Measurements from ENCODE around the gene TMEM208. TPM values are rescaled to one million over a fixed set of nuclear protein-coding genes. Genes with fewer than 3 reads are reported as not detected.

The TMEM208 gene
- polyA plus RNA-seq, 1 of the 3 experiments (the other 2 are of a cell fraction), result 98.2 TPM

DNA sequence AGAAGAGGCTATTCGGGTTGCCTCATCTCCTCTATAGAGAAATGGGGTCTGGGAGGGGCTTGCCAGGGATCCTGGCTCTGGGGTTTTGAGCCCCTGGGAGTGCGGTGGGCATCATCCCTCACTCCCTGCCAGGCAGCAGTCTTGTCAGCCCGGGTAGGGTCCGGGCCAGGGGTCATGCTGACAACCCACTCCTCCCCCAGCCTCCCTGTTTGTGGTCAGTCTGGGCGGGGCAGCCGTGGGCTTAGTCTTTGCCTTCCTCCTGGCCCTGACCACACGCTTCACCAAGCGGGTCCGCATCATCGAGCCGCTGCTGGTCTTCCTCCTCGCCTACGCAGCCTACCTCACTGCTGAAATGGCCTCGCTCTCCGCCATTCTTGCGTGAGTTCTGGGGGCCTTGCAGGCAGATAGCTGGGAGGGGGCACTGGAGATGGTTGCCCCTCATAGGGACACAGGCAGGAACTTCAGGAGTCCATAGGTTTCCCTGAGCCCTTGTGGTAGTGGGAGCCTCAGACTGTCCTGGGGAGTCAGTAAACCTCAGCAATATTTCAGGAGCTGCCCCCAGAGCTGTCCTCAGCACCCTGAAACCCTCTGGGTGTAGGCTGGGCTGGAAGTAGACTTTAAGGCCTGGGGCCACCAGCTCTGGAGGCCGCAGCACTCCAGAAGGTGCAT, 28.8 kb downstream of the TMEM208 start:
- H2AFZ ChIP-seq (ENCODE audit: low read depth), result no peak overlapping the region
- peaks cover 0 to 10% of the 10 kb centered on the region in 2 experiments; a peak in 1 of 4 replicates for H3K4me1 ChIP-seq (ENCODE audit: control insufficient read depth in 1 of 2, insufficient read depth in 2 of 2, low read depth in 1 of 2, low read length in 1 of 2)
- H3K9ac ChIP-seq, result no peak overlapping the region
- no peaks in the 10 kb centered on the region for H3K9me2 ChIP-seq
- DNase-seq, result no peak
- H4K20me1 ChIP-seq (ENCODE audit: insufficient read depth), result no peaks in the 10 kb centered on the region
- no peak overlapping the region for H3K27ac ChIP-seq (ENCODE audit: low read depth in 2 of 2, low read length in 1 of 2)
- ChIA-PET CTCF (no interaction called here), POLR2A (no interaction called here)
- no peak overlapping the region for H3K4me2 ChIP-seq
- H3K4me3 ChIP-seq (ENCODE audit: low read depth in 2 of 2, low read length in 1 of 2), result no peak overlapping the region
- no peaks in the 10 kb centered on the region for H3K27me3 ChIP-seq (ENCODE audit: insufficient read depth)
- H3F3A ChIP-seq (replicated peaks; ENCODE audit: insufficient read depth), result peaks cover 4% of the 10 kb centered on the region
- 95% methylated on average over 14 of the region's 17 CpGs for WGBS (ENCODE audit: low lambda C conversion rate)
- H3K79me2 ChIP-seq (ENCODE audit: insufficient read depth), result no peaks in the 10 kb centered on the region
- H3K36me3 ChIP-seq (replicated peaks in 1 of 2; ENCODE audit: control insufficient read depth in 1 of 2, insufficient read depth in 2 of 2, low read length in 1 of 2), result no peaks in the 10 kb centered on the region
- H3K9me3 ChIP-seq, result no peaks in the 10 kb centered on the region
- TF ChIP-seq IRF3 (IDR thresholded peaks at IDR 0.05; ENCODE audit: low read depth, low read length) (no peak), REST (IDR thresholded peaks at IDR 0.05; ENCODE audit: low read depth, low read length) (no peak)

- Histone ChIP-seq H4K20me1 (ENCODE audit: insufficient read depth) (no peaks in the 10 kb centered on the region), H2AFZ (ENCODE audit: low read depth) (no peak overlapping the region), H3K27me3 (ENCODE audit: insufficient read depth) (no peaks in the 10 kb centered on the region), H3K9me3 (no peaks in the 10 kb centered on the region), H3K4me2 (no peak overlapping the region), H3K27ac (ENCODE audit: low read depth in 2 of 2, low read length in 1 of 2) (no peak overlapping the region), H3F3A (replicated peaks; ENCODE audit: insufficient read depth) (no peaks in the 10 kb centered on the region), H3K4me1 (ENCODE audit: control insufficient read depth in 1 of 2, insufficient read depth in 2 of 2, low read depth in 1 of 2, low read length in 1 of 2) (peaks cover 0 to 14% of the 10 kb centered on the region in 2 experiments; a peak in 1 of 4 replicates), H3K4me3 (ENCODE audit: low read depth in 2 of 2, low read length in 1 of 2) (no peak overlapping the region), H3K79me2 (ENCODE audit: insufficient read depth) (no peaks in the 10 kb centered on the region), H3K9ac (no peak overlapping the region), H3K9me2 (no peaks in the 10 kb centered on the region), H3K36me3 (replicated peaks in 1 of 2; ENCODE audit: control insufficient read depth in 1 of 2, insufficient read depth in 2 of 2, low read length in 1 of 2) (no peaks in the 10 kb centered on the region)
- ChIA-PET POLR2A (interaction anchor here (1.0 kb wide), 1 partner anchor 9 kb away, joined by 3 read pairs; no protein-coding TSS in a partner anchor), CTCF (interaction anchor here (0.9 kb wide), 1 partner anchor 22 kb away, joined by 4 read pairs; no protein-coding TSS in a partner anchor)
- TF ChIP-seq MEF2A (IDR thresholded peaks at IDR 0.05; ENCODE audit: borderline replicate concordance, low read depth), result no peak
- no peak for DNase-seq
- WGBS (ENCODE audit: low lambda C conversion rate), result 93% methylated on average over 11 of the region's 11 CpGs
Measured at GRCh38 chr16:67256701-67257230, 29.8 kb downstream of the TMEM208 start.

All from SK-N-SH (cell line).